Stimulated activated CD8-positive, alpha-beta memory T cell treated with anti-CD3 and anti-CD28 coated beads, Interleukin-12 subunit alpha, Interleukin-12 subunit beta, amount 100 ng/mL, for 24 hours (primary cell): ENCODE results near the gene GRIK5.
"Not testable (repeated sequence)": the region's sequence is repeated elsewhere in the genome, so short reads cannot be mapped to it uniquely, and the experiment has no call there.

Experiments used
- DNase-seq: peaks from one replicate; pipeline ENCODE4 v3.0.0-alpha.2; 2020; ENCODE audit errors: extremely low read depth

The GRIK5 gene, protein sequence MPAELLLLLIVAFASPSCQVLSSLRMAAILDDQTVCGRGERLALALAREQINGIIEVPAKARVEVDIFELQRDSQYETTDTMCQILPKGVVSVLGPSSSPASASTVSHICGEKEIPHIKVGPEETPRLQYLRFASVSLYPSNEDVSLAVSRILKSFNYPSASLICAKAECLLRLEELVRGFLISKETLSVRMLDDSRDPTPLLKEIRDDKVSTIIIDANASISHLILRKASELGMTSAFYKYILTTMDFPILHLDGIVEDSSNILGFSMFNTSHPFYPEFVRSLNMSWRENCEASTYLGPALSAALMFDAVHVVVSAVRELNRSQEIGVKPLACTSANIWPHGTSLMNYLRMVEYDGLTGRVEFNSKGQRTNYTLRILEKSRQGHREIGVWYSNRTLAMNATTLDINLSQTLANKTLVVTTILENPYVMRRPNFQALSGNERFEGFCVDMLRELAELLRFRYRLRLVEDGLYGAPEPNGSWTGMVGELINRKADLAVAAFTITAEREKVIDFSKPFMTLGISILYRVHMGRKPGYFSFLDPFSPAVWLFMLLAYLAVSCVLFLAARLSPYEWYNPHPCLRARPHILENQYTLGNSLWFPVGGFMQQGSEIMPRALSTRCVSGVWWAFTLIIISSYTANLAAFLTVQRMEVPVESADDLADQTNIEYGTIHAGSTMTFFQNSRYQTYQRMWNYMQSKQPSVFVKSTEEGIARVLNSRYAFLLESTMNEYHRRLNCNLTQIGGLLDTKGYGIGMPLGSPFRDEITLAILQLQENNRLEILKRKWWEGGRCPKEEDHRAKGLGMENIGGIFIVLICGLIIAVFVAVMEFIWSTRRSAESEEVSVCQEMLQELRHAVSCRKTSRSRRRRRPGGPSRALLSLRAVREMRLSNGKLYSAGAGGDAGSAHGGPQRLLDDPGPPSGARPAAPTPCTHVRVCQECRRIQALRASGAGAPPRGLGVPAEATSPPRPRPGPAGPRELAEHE

GRCh38 chr19:42069619-42070351 lies at the start of gene GRIK5:
TSS of gene GRIK5 (minus strand) at chr19:42070206. CDS start at chr19:42065770, 4,436 bp downstream.
- no peak for DNase-seq

DNA sequence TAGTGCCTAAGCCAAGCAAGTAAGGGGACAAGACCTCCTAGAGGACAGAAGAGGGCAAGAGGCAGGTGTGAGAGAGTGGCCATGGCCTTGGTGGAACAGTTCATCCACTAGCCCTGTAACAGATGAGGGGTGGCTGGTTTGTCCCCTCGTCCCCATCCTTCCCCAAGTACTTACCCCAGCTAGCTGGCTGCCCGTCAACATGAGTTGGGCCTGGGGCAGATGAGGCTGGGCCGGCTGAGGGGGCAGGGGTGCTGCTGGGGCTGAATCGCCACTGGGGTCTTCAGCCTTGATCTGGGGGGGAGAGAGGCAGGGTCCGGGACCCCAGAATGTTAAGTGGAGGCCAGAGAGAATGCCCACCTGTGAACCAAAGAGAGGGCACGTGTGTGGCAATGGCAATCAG lies 47.1 kb upstream of the GRIK5 start:
- no peak for DNase-seq

DNA sequence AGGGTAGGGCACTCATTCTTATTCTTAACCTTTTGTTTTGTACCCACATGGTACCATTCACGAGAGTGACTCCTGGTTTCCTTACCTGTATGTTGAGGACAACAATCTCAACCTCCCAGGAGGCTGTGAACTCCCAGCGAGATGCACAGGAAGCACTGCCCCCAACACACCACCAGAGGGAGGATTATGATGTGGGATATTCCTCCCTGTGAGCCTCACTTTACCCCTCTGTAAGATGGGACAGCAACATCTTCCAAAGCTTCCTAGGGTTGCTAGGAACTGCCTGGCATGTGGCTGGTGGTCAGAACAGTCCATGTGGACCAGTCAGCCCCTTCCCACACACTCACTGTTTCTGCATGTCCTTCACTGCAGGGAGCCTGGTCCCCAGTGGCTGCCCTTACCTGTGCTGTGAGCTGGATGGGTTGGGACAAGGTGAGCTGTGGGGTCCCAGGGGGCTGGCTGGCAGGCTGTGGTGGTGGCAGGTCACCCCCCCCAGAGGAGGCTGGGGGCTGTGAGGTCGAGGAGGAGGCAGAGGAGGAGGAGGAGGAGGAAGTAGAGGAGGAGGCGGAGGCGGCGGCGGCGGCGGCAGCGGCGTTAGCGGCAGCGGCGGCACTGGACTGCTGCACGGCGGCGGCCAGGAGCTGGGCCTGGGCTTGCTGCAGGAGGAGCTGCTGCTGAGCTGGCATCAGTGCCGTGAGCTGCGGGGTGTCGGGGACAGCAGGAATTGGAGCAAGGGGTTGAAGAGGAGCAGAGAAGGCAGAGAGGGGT lies 46.5 kb upstream of the GRIK5 start:
- no peak for DNase-seq

GRCh38 chr19:42115705-42116104 lies 45.7 kb upstream of the GRIK5 start:
- no peak for DNase-seq

- DNase-seq: no peak
Observed at GRCh38 chr19:42115219-42115618, 45.2 kb upstream of the GRIK5 start.

DNA sequence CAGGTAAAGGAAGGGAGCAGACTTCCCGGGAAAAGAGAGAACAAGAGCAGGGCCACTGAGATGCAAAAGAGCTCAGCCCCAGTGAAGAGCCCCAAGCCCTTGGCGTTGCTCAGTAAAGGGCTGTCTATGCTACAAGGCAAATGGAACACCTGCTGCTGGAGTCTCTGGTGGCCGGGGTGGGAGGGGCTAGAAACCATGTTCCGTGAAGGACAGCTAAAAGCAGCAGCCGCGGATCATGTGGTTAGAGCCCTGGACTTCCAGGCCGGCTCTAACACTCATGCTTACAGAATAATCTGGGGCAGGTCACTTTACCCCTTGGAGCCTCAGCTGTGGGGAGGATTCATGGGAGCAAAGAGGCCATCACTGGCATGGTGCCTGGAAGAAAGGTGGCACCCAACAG lies 44.4 kb upstream of the GRIK5 start:
- no peak for DNase-seq

- DNase-seq: no peak
Observed at GRCh38 chr19:42113641-42114348, 43.8 kb upstream of the GRIK5 start.

DNA sequence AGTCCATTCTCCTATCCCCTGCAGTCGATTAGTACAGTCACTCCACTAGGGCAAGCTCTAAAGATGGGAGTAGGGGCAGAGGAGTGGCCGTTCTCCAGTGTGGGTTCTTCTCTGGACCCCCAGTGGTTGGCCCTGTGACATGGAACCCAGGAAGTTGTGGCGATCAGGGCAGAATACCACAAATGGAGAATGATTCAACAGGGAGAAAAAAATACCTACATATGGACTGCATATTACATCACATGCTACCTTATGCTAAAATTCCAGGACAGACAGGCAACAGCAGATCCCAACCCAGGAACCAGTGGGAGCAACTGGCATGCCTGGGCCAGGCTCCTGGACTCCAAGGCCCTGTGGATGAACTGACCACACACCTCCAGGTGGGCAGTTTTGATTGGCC lies 41.8 kb upstream of the GRIK5 start:
- DNase-seq: no peak

GRCh38 chr19:42111384-42111783 lies 41.4 kb upstream of the GRIK5 start:
- DNase-seq: no peak

GRCh38 chr19:42110658-42111057 lies 40.7 kb upstream of the GRIK5 start:
- DNase-seq: no peak

GRCh38 chr19:42109896-42110295 lies 39.9 kb upstream of the GRIK5 start:
- DNase-seq: no peak

DNA sequence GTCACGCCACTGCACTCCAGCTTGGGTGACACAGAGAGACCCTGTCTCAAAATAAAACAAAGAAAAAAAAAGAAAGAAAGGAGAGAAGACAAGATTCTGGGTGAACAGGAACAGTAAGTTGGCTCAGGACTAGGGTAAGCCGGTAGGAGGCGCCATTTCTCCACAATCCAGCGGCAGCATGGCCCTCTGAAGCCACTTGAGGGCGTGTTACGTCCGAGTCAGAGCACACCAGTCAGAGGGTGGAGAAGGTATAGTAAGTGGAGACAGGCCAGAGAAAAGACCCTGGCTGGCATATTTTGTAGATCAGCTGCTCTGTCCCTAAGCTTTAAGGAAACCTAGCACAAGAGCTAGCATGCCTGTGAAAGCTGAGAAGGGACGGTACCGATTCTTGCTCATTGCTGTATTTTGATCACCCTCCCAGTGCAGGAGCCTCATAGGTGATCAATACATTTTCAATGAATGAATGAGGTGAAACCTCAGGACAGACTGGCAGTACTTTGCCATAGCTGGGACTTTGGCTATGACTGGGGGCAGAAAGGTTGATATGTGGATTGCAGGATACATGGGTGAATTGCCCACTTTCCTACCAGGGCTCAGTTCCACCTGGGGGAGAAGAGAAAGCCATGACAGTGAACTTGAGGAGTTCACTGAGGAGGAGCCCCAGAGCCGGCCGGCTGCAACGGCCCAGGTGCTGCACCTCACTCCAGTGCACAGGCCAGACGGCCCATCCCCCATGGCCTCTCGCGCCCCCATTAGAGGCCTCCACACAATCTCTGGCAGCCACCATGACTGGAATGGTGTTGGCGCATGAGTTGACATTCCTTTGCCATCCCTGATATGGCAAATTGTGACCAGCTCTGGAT lies 38.8 kb upstream of the GRIK5 start:
- DNase-seq: peak; percentile 56

DNA sequence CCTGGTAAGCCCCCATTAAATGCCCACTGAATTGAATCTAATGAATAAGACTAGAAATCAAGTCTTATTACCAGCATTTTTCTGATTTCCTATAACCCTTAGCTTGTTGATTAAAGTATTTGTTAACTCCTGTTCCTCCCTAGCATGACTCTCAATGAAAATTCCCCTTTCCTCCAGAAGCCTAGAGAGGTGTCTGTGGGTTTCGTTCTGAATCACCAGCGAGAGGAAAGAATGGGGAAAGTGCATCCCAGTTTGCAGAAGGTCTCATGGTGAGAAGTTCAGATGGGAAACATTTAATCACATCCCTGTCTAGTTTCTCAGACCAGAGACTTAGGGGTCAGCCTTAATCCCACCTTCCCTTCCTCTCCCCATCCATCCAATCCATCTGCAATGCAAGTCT lies 35.4 kb upstream of the GRIK5 start:
- no peak for DNase-seq

GRCh38 chr19:42102877-42103276 lies 32.9 kb upstream of the GRIK5 start:
- DNase-seq: no peak

- not testable (repeated sequence) for DNase-seq
Observed at GRCh38 chr19:42100241-42100640, 30.2 kb upstream of the GRIK5 start.

GRCh38 chr19:42099336-42099925 lies 29.4 kb upstream of the GRIK5 start:
- no peak for DNase-seq

- DNase-seq: no peak
Observed at GRCh38 chr19:42098781-42099180, 28.8 kb upstream of the GRIK5 start.

GRCh38 chr19:42097461-42097860 lies 27.5 kb upstream of the GRIK5 start:
- DNase-seq: no peak

DNA sequence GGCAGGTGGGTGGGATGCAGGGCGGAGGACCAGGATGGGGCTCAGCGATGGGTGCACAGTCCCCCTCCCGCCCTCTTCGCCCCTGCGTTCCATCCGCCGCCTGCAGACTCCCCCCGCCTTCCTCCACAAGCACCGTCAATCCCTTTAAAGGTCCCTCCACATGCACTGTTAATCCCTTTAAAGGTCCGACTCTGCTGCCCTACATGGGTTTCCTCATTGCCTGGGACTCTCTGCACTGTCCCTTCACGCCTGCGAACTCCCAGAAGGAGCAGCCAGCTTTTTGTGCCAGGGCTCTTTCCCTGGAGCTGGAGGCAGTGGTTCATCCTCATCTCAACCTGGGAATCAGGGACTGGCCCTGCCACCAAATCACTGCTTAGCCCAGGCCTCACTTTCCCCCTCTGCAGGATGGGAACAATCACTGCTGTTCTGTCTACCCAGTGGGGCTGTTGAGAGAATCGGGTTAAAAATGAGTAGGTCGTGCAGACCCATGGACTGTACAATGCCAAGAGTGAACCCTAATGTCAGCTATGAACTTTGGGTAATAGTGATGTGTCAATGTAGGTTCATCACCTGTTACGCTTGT lies 26.3 kb upstream of the GRIK5 start:
- no peak for DNase-seq
